ENCODE results near the gene TNFRSF6B.

The TNFRSF6B gene

DNA sequence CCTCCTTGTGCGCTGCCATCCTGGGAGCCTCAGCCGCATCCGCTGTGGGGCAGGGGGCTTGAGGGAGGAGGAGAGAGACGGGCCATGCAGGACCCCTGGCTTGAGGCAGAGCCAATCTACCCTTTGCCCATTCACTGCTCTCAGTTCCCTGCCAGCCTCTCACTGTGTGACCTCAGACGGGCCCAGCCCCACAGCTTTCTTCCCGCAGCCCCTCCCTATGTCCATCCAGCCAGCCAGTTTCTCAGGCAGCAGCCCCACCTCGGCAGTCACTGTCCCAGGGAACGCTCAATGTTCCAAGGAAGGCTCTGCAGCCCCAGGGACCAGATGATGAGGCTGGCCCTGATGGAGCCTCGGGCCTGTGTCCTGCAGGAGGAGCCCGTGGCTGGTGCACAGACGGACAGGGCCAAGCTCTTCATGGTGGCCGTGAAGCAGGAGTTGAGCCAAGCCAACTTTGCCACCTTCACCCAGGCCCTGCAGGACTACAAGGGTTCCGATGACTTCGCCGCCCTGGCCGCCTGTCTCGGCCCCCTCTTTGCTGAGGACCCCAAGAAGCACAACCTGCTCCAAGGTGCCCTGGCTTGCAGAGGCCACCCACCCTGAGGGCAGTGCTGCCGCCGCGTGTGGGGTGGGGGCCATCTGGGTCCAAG lies 3.9 kb upstream of the TNFRSF6B start (continued):
- TF ChIP-seq, protein P1, sequence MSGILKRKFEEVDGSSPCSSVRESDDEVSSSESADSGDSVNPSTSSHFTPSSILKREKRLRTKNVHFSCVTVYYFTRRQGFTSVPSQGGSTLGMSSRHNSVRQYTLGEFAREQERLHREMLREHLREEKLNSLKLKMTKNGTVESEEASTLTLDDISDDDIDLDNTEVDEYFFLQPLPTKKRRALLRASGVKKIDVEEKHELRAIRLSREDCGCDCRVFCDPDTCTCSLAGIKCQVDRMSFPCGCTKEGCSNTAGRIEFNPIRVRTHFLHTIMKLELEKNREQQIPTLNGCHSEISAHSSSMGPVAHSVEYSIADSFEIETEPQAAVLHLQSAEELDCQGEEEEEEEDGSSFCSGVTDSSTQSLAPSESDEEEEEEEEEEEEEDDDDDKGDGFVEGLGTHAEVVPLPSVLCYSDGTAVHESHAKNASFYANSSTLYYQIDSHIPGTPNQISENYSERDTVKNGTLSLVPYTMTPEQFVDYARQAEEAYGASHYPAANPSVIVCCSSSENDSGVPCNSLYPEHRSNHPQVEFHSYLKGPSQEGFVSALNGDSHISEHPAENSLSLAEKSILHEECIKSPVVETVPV (CRISPR knock-in tag; IDR thresholded peaks at IDR 0.05) = no peak

GRCh38 chr20:63693083-63693732 lies 3.2 kb upstream of the TNFRSF6B start:
- TF ChIP-seq ARNTL (CRISPR knock-in tag; IDR thresholded peaks at IDR 0.05; ENCODE audit: borderline replicate concordance, low read depth) = no peak
- no peak for TF ChIP-seq ESRRG (CRISPR knock-in tag; IDR thresholded peaks at IDR 0.05)
- no peak for TF ChIP-seq CSDC2 (CRISPR knock-in tag; IDR thresholded peaks at IDR 0.05)
- no peak for TF ChIP-seq ZNF70 (CRISPR knock-in tag; IDR thresholded peaks at IDR 0.05)
- TF ChIP-seq, protein P2, sequence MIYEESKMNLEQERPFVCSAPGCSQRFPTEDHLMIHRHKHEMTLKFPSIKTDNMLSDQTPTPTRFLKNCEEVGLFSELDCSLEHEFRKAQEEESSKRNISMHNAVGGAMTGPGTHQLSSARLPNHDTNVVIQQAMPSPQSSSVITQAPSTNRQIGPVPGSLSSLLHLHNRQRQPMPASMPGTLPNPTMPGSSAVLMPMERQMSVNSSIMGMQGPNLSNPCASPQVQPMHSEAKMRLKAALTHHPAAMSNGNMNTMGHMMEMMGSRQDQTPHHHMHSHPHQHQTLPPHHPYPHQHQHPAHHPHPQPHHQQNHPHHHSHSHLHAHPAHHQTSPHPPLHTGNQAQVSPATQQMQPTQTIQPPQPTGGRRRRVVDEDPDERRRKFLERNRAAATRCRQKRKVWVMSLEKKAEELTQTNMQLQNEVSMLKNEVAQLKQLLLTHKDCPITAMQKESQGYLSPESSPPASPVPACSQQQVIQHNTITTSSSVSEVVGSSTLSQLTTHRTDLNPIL (CRISPR knock-in tag; IDR thresholded peaks at IDR 0.05; ENCODE audit: low read depth) = no peak
- no peak for TF ChIP-seq PPARA (CRISPR knock-in tag; IDR thresholded peaks at IDR 0.05; ENCODE audit: borderline replicate concordance)
- TF ChIP-seq TOX (CRISPR knock-in tag; IDR thresholded peaks at IDR 0.05; ENCODE audit: borderline replicate concordance) = no peak
- no peak for TF ChIP-seq POU6F1 (CRISPR knock-in tag; IDR thresholded peaks at IDR 0.05; ENCODE audit: borderline replicate concordance, low read depth)
- TF ChIP-seq ZFP30 (CRISPR knock-in tag; IDR thresholded peaks at IDR 0.05) = no peak
- no peak for TF ChIP-seq SNAI2 (CRISPR knock-in tag; IDR thresholded peaks at IDR 0.05)
- TF ChIP-seq, protein P1 (CRISPR knock-in tag; IDR thresholded peaks at IDR 0.05) = no peak
- no peak for TF ChIP-seq TSHZ2 (CRISPR knock-in tag; IDR thresholded peaks at IDR 0.05)
- TF ChIP-seq PATZ1 (CRISPR knock-in tag; IDR thresholded peaks at IDR 0.05; ENCODE audit: borderline replicate concordance) = no peak
- TF ChIP-seq BACH2 (CRISPR knock-in tag; IDR thresholded peaks at IDR 0.05; ENCODE audit: borderline replicate concordance) = no peak
- no peak for TF ChIP-seq ZNF8 (CRISPR knock-in tag; IDR thresholded peaks at IDR 0.05)
- no peak for TF ChIP-seq ZNF565 (CRISPR knock-in tag; conservative IDR thresholded peaks at IDR 0.05; ENCODE audit: low read depth)
- TF ChIP-seq OSR1 (CRISPR knock-in tag; IDR thresholded peaks at IDR 0.05) = no peak
- no peak for TF ChIP-seq GLIS3 (CRISPR knock-in tag; IDR thresholded peaks at IDR 0.05)
- no peak for ATAC-seq

Data from SK-N-SH treated with all-trans-retinoic acid at 6 μM for 48 hours (cell line).